Measurements from ENCODE around the gene VIL1. TPM values are rescaled to one million over a fixed set of nuclear protein-coding genes. Genes with fewer than 3 reads are reported as not detected.

VIL1 gene
- total and polyA plus RNA-seq, 2 donors from 2014 or later: 9.0 to 10.5 TPM

DNA sequence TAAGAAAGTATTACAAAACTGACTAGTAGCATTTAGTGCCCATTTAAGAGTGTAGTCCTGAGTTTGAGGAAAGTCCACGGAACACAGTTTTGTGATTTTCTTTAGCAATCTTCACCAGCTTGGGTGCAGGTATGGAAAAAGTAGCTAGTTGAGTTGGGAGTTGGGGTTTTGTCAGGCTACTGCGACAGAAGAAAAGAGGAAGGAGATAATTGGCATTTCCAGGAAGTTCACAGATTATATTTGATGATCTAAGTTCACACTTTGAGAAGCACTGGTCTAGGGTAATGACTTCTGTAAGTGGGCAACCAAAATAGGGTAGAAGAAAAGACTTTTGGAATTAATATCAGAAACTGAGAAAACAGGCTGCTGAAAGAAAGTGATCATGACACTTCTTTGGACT is 52.1 kb downstream of the VIL1 start:
- Histone ChIP-seq H3K4me1 (ENCODE audit: control insufficient read depth in 2 of 3, insufficient read depth in 2 of 3, low read depth in 1 of 3, low read length in 3 of 3) (peaks cover 0 to 2% (median 0%) of the 10 kb centered on the region in 3 donors), H3K27ac (ENCODE audit: low read depth in 2 of 2, low read length in 2 of 2) (no peak overlapping the region), H3K9me3 (ENCODE audit: control insufficient read depth in 2 of 3, insufficient read depth in 1 of 3, low read length in 3 of 3) (no peaks in the 10 kb centered on the region), H3K4me3 (ENCODE audit: low read length in 3 of 3) (no peak overlapping the region), H3K9ac (ENCODE audit: low read length in 3 of 3) (no peak overlapping the region), H3K36me3 (ENCODE audit: control insufficient read depth in 2 of 3, insufficient read depth in 3 of 3, low read length in 3 of 3) (peaks cover 2 to 8% (median 5%) of the 10 kb centered on the region in 3 donors), H3K27me3 (ENCODE audit: control insufficient read depth, insufficient read depth, low read length) (no peaks in the 10 kb centered on the region)
- DNase-seq (no peak), FAIRE-seq (no peak)
- TF ChIP-seq, protein P1, sequence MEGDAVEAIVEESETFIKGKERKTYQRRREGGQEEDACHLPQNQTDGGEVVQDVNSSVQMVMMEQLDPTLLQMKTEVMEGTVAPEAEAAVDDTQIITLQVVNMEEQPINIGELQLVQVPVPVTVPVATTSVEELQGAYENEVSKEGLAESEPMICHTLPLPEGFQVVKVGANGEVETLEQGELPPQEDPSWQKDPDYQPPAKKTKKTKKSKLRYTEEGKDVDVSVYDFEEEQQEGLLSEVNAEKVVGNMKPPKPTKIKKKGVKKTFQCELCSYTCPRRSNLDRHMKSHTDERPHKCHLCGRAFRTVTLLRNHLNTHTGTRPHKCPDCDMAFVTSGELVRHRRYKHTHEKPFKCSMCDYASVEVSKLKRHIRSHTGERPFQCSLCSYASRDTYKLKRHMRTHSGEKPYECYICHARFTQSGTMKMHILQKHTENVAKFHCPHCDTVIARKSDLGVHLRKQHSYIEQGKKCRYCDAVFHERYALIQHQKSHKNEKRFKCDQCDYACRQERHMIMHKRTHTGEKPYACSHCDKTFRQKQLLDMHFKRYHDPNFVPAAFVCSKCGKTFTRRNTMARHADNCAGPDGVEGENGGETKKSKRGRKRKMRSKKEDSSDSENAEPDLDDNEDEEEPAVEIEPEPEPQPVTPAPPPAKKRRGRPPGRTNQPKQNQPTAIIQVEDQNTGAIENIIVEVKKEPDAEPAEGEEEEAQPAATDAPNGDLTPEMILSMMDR (IDR thresholded peaks at IDR 0.05; ENCODE audit: borderline replicate concordance, extremely low read depth, insufficient read depth): no peak
- intact Hi-C loops (cut with DNase I): no loop called here

DNA sequence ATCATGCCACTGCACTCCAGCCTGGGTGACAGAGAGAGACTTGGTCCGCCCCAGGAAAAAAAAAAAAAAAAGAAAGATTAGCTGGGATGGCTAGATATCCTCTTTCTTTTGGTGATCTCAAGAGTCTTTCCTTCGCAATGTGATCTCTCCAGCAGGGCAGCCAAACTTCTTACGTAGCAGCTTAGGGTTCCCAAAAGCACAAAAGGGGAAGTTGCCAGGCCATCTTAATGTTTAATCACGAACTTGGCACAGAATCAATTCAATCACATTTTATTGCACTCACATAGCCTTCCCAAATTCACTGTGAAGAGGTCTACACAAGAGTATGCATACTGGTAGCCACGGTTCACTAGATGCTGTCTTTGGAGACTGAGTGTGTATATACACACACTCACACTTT is 53.1 kb downstream of the VIL1 start:
- Histone ChIP-seq H3K36me3 (ENCODE audit: control insufficient read depth in 2 of 3, insufficient read depth in 3 of 3, low read length in 3 of 3) (peaks cover 2 to 8% (median 5%) of the 10 kb centered on the region in 3 donors), H3K4me1 (ENCODE audit: control insufficient read depth in 2 of 3, insufficient read depth in 2 of 3, low read depth in 1 of 3, low read length in 3 of 3) (peaks cover 0 to 2% (median 0%) of the 10 kb centered on the region in 3 donors), H3K9ac (ENCODE audit: low read length in 3 of 3) (no peak overlapping the region), H3K9me3 (ENCODE audit: control insufficient read depth in 2 of 3, insufficient read depth in 1 of 3, low read length in 3 of 3) (no peaks in the 10 kb centered on the region), H3K27me3 (ENCODE audit: control insufficient read depth, insufficient read depth, low read length) (no peaks in the 10 kb centered on the region), H3K27ac (ENCODE audit: low read depth in 2 of 2, low read length in 2 of 2) (no peak overlapping the region), H3K4me3 (ENCODE audit: low read length in 3 of 3) (no peak overlapping the region)
- DNase-seq (peak in 1 of 5 donors; percentile 2), FAIRE-seq (no peak)
- intact Hi-C loops (cut with DNase I): no loop called here
- TF ChIP-seq, protein P1 (IDR thresholded peaks at IDR 0.05; ENCODE audit: borderline replicate concordance, extremely low read depth, insufficient read depth): no peak

DNA sequence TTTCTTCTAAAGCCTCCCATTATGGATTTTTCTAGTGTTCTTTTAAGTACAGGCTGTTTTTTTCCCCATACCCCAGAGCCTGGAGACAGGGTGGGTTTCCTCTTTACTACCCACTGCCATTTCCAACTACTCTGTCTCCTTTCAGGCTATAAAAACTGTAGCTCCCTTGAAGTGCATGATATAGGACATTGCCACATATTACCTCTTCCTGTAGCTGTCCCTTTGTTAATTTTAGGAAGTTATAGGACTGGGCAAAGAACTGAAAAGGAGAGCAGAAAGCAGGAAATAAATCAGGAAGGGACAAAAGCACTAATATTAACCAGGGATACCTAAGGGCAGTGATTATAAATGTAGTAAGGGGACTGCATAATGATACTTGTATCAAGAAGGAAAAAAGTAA is 54.1 kb downstream of the VIL1 start:
- Histone ChIP-seq H3K9me3 (ENCODE audit: control insufficient read depth in 2 of 3, insufficient read depth in 1 of 3, low read length in 3 of 3) (no peaks in the 10 kb centered on the region), H3K4me1 (ENCODE audit: control insufficient read depth in 2 of 3, insufficient read depth in 2 of 3, low read depth in 1 of 3, low read length in 3 of 3) (peaks cover 0 to 2% (median 0%) of the 10 kb centered on the region in 3 donors), H3K4me3 (ENCODE audit: low read length in 3 of 3) (no peak overlapping the region), H3K27ac (ENCODE audit: low read depth in 2 of 2, low read length in 2 of 2) (no peak overlapping the region), H3K27me3 (ENCODE audit: control insufficient read depth, insufficient read depth, low read length) (no peaks in the 10 kb centered on the region), H3K36me3 (ENCODE audit: control insufficient read depth in 2 of 3, insufficient read depth in 3 of 3, low read length in 3 of 3) (peaks cover 2 to 8% (median 5%) of the 10 kb centered on the region in 3 donors), H3K9ac (ENCODE audit: low read length in 3 of 3) (no peak overlapping the region)
- intact Hi-C loops (cut with DNase I): no loop called here
- TF ChIP-seq, protein P1 (IDR thresholded peaks at IDR 0.05; ENCODE audit: borderline replicate concordance, extremely low read depth, insufficient read depth): no peak
- no peak for FAIRE-seq
- no peak for DNase-seq

GRCh38 chr2:218474527-218474926 is 55.6 kb downstream of the VIL1 start:
- intact Hi-C loops (cut with DNase I): no loop called here
- H3K27ac ChIP-seq (ENCODE audit: low read depth in 2 of 2, low read length in 2 of 2): no peak overlapping the region
- peaks cover 2 to 8% (median 5%) of the 10 kb centered on the region in 3 donors for H3K36me3 ChIP-seq (ENCODE audit: control insufficient read depth in 2 of 3, insufficient read depth in 3 of 3, low read length in 3 of 3)
- H3K9me3 ChIP-seq (ENCODE audit: control insufficient read depth in 2 of 3, insufficient read depth in 1 of 3, low read length in 3 of 3): no peaks in the 10 kb centered on the region
- FAIRE-seq (no peak), DNase-seq (no peak)
- H3K4me3 ChIP-seq (ENCODE audit: low read length in 3 of 3): no peak overlapping the region
- no peak overlapping the region for H3K9ac ChIP-seq (ENCODE audit: low read length in 3 of 3)
- H3K4me1 ChIP-seq (ENCODE audit: control insufficient read depth in 2 of 3, insufficient read depth in 2 of 3, low read depth in 1 of 3, low read length in 3 of 3): peaks cover 0 to 2% (median 0%) of the 10 kb centered on the region in 3 donors
- H3K27me3 ChIP-seq (ENCODE audit: control insufficient read depth, insufficient read depth, low read length): no peaks in the 10 kb centered on the region
- TF ChIP-seq, protein P1 (IDR thresholded peaks at IDR 0.05; ENCODE audit: borderline replicate concordance, extremely low read depth, insufficient read depth): no peak

Measured in kidney (tissue), 14 donors.